Suprapubic skin (tissue), 4 donors: ENCODE results near the gene GRIK4. TPM values are rescaled to one million over a fixed set of nuclear protein-coding genes. Genes with fewer than 3 reads are reported as not detected.

Experiments
- DNase-seq, 2 donors: peaks; one replicate each; pipeline ENCODE4 v3.0.0-alpha.2; 2019; ENCODE audit warnings: low spot score in 2 of 2
- H3K27ac ChIP-seq: fragments of 200-600 bp; sonication (generic); one replicate; pipeline ENCODE4 v1.5.1; 2019
- H3K27me3 ChIP-seq: fragments of 200-600 bp; sonication (generic); one replicate; pipeline ENCODE4 v1.5.1; 2019
- H3K36me3 ChIP-seq: fragments of 200-600 bp; sonication (generic); one replicate; pipeline ENCODE4 v1.5.1; 2019
- H3K4me1 ChIP-seq: fragments of 200-600 bp; sonication (generic); one replicate; pipeline ENCODE4 v1.5.1; 2019
- H3K4me3 ChIP-seq: fragments of 200-600 bp; sonication (generic); one replicate; pipeline ENCODE4 v1.5.1; 2019; ENCODE audit warnings: mild to moderate bottlenecking
- H3K9me3 ChIP-seq: fragments of 200-600 bp; sonication (generic); one replicate; pipeline ENCODE4 v1.5.1; 2019
- EP300 ChIP-seq: sonication (generic); formaldehyde crosslinking; IDR thresholded peaks from one replicate; pipeline ENCODE4 v1.6.1; 2017; ENCODE audit warnings: antibody characterized with exemption
- POLR2A ChIP-seq, 2 donors: fragments of 450-650 bp; IDR thresholded peaks; one replicate each; pipeline ENCODE4 v1.6.1; 2017; ENCODE audit warnings: antibody characterized with exemption in 2 of 2, mild to moderate bottlenecking in 2 of 2, moderate library complexity in 2 of 2
- POLR2AphosphoS5 ChIP-seq, 3 donors: sonication (generic); formaldehyde crosslinking; IDR thresholded peaks; one replicate each; pipeline ENCODE4 v1.6.1; 2017; ENCODE audit warnings: antibody characterized with exemption in 3 of 3
- WGBS: methylation state at CpG from one replicate; pipeline ENCODE4 v1.1.5; 2018; 5-methylcytosine and 5-hydroxymethylcytosine counted together
- total RNA-seq, 4 donors: library from RNA; depleted of rRNA; stranded (reverse); fragments of >200 nt; gene quantifications; one replicate each; pipeline ENCODE4 v1.1.0, GENCODE V29; 2016
- TF ChIP-seq, protein P1 (sequence below), 2 donors: fragments of 200-600 bp in 1 of 2; fragments of 450-650 bp in 1 of 2; sonication (generic) in 1 of 2; IDR thresholded peaks; one replicate each; pipeline ENCODE4 v1.5.1; 2016 to 2019; ENCODE audit warnings: antibody characterized with exemption in 2 of 2, mild to moderate bottlenecking in 1 of 2, moderate library complexity in 1 of 2

The GRIK4 gene
- total RNA-seq, 4 donors from 2014 or later: 0.24 TPM; not detected in 3

DNA sequence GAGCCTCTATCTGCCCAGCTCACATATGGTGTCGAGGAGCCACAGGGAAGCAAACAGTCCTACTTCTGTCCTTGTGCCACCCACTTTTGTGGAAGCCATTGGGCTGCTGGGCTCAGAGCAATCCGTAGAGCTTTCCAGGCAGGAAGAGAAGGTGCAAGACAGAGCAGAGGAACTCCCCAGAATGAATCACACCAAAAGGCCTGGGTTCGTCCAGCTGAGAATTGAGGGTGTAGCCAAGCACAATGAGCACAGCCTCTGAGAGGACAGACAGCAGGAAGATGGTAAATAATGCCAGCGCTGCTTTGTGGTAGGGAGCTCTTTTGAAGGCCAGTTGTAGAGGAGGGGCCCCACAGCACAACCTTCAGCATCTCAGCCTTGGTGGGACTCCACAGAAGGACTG is 237.8 kb downstream of the GRIK4 start:
- Histone ChIP-seq H3K4me1 (peaks cover 41% of the 10 kb centered on the region), H3K27me3 (peaks cover 23% of the 10 kb centered on the region), H3K4me3 (no peak overlapping the region), H3K36me3 (no peaks in the 10 kb centered on the region), H3K27ac (no peak overlapping the region), H3K9me3 (no peaks in the 10 kb centered on the region)
- WGBS: 77% methylated on average over 4 of the region's 4 CpGs
- TF ChIP-seq POLR2AphosphoS5 (IDR thresholded peaks at IDR 0.05): no peak
- no peak for TF ChIP-seq EP300
- no peak for TF ChIP-seq POLR2A (IDR thresholded peaks at IDR 0.05)
- TF ChIP-seq, protein P1, sequence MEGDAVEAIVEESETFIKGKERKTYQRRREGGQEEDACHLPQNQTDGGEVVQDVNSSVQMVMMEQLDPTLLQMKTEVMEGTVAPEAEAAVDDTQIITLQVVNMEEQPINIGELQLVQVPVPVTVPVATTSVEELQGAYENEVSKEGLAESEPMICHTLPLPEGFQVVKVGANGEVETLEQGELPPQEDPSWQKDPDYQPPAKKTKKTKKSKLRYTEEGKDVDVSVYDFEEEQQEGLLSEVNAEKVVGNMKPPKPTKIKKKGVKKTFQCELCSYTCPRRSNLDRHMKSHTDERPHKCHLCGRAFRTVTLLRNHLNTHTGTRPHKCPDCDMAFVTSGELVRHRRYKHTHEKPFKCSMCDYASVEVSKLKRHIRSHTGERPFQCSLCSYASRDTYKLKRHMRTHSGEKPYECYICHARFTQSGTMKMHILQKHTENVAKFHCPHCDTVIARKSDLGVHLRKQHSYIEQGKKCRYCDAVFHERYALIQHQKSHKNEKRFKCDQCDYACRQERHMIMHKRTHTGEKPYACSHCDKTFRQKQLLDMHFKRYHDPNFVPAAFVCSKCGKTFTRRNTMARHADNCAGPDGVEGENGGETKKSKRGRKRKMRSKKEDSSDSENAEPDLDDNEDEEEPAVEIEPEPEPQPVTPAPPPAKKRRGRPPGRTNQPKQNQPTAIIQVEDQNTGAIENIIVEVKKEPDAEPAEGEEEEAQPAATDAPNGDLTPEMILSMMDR (IDR thresholded peaks at IDR 0.05): no peak
- DNase-seq: no peak

DNA sequence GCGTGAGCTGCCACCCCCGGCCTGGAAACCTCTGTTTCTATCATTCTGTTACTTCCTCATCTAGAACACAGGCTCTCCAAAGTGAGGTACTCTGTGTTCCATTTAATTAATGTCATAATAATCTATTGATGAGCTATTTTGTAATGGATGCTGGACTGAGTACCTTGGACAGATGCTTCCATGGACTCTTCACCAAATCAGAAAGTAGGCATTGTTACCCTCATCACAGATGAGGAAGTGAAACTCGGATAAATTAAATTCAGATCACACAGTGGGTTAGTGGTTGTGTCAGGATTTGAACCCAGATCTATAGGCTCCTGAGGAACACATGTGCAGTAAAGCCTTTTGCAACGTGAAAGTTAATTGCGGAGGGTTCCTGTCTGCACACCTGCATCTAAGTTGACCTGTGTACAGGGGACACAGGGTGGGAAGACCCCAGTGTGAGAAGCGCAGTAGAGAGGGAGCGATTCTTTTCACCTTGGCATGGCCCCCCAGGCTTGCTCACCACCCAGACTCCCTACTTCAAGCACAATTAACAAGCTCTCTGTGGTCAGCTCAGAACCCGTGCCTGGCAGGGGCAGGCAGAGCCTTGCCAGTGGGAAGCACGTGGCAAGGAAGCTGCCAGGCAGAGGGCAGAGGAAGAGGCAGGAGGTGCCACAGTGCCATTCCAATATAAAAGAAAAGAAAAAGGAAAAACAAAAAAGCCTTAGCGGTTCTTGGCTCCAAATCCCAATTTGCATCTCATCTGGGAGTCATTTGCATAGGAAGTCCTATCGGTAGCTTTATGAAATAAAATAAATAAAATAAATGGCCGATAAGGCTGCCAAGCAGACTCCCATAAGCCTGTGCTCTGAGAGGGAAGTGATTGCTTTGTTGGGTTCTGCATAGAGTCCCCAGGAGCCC is 239.3 kb downstream of the GRIK4 start:
- Histone ChIP-seq H3K4me3 (no peak overlapping the region), H3K9me3 (no peaks in the 10 kb centered on the region), H3K4me1 (peaks cover 41% of the 10 kb centered on the region), H3K27me3 (peaks cover 23% of the 10 kb centered on the region), H3K36me3 (no peaks in the 10 kb centered on the region), H3K27ac (no peak overlapping the region)
- WGBS: 56% methylated on average over 12 of the region's 12 CpGs
- DNase-seq: no peak
- TF ChIP-seq POLR2AphosphoS5 (IDR thresholded peaks at IDR 0.05): no peak
- no peak for TF ChIP-seq POLR2A (IDR thresholded peaks at IDR 0.05)
- TF ChIP-seq, protein P1 (IDR thresholded peaks at IDR 0.05): no peak
- no peak for TF ChIP-seq EP300

DNA sequence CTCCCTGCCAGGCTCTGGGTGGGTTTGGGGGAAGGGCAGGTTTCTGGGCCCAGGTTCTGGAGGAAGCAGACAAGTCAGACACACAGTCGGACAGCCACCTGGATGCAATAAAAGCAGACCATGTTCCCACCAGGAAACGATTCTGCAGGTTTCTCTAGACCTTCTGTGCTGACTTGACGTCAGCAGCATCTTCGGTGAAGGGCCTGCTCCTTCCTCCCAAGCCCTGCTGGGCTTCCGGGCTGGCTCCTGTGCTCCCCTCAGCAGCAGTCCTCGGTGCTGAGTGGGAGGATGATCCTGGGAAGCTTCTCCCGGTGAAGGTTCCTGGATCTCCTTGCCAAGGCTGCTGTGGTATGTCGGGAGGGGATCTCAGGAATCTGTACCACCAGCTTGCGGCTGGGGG is 240.0 kb downstream of the GRIK4 start:
- 47% methylated on average over 8 of the region's 9 CpGs for WGBS
- Histone ChIP-seq H3K4me1 (peaks cover 36% of the 10 kb centered on the region), H3K27me3 (peaks cover 23% of the 10 kb centered on the region), H3K4me3 (no peak overlapping the region), H3K27ac (no peak overlapping the region), H3K36me3 (no peaks in the 10 kb centered on the region), H3K9me3 (no peaks in the 10 kb centered on the region)
- no peak for DNase-seq
- TF ChIP-seq POLR2AphosphoS5 (IDR thresholded peaks at IDR 0.05) (no peak), EP300 (no peak), POLR2A (IDR thresholded peaks at IDR 0.05) (no peak)
- TF ChIP-seq, protein P1 (IDR thresholded peaks at IDR 0.05): no peak

DNA sequence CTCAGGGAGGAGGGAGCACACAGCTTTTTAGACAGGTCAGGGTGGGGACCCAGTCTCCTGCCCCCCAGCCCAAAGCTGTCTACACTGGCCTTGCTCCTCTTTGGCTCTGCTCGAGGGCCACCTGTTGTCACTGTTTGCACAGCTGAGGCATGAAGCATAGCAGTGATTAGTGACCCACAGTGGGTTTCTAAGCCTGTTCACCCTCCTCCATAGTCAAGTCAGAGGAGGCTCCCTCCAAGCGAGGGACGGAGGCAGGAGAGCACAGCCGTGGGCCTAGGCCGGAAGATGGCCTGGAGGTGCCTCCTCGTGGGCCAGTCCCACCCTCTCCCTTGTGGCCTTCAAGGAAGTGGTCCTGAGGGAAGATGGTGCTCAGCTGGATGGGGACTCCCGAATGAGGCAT is 241.1 kb downstream of the GRIK4 start:
- TF ChIP-seq POLR2A (IDR thresholded peaks at IDR 0.05) (no peak), POLR2AphosphoS5 (IDR thresholded peaks at IDR 0.05) (no peak), EP300 (no peak)
- TF ChIP-seq, protein P1 (IDR thresholded peaks at IDR 0.05): no peak
- Histone ChIP-seq H3K4me1 (peaks cover 27% of the 10 kb centered on the region), H3K27ac (no peak overlapping the region), H3K36me3 (no peaks in the 10 kb centered on the region), H3K4me3 (no peak overlapping the region), H3K27me3 (peaks cover 17% of the 10 kb centered on the region), H3K9me3 (no peaks in the 10 kb centered on the region)
- DNase-seq: no peak
- WGBS: 84% methylated on average over 4 of the region's 7 CpGs

DNA sequence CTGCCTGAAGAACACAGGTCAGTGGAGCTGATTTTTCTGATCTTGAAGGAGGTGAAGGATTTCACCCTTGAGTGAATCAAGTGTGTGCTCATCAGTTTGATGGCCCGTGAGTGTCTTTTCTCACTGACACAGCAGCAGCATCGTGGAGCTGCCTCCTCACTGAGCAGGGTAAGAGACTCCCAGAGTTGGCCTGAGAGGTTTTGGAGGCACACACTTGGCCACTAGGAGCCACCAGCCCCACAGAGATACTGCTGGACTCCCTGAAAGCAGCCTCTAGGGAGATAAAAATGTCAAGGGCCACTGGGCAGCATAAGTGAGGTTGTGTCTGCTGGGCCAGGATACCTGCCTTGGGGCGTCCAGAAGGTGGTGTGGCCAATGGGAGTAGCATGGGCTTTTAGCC is 245.4 kb downstream of the GRIK4 start:
- DNase-seq: no peak
- no peak for TF ChIP-seq POLR2A (IDR thresholded peaks at IDR 0.05)
- no peak for TF ChIP-seq POLR2AphosphoS5 (IDR thresholded peaks at IDR 0.05)
- no peak for TF ChIP-seq EP300
- 92% methylated on average over 2 of the region's 3 CpGs for WGBS
- no peak overlapping the region for H3K27ac ChIP-seq
- H3K4me1 ChIP-seq: no peaks in the 10 kb centered on the region
- H3K4me3 ChIP-seq: no peak overlapping the region
- H3K36me3 ChIP-seq: no peaks in the 10 kb centered on the region
- H3K27me3 ChIP-seq: no peaks in the 10 kb centered on the region
- H3K9me3 ChIP-seq: no peaks in the 10 kb centered on the region
